Breast epithelium (tissue), 3 donors: ENCODE measurements around the gene PCNA.

Source experiments
- POLR2A ChIP-seq: fragments of 450-650 bp; IDR thresholded peaks from one replicate; pipeline ENCODE4 v1.6.1; 2016; ENCODE audit warnings: antibody characterized with exemption, mild to moderate bottlenecking, moderate library complexity
- POLR2AphosphoS5 ChIP-seq, 3 donors: sonication (generic); formaldehyde crosslinking; IDR thresholded peaks; one replicate each; pipeline ENCODE4 v1.6.1; 2017; ENCODE audit warnings: antibody characterized with exemption in 3 of 3
- TF ChIP-seq, protein P1 (sequence below), 3 donors: fragments of 450-650 bp; IDR thresholded peaks; one replicate each; pipeline ENCODE4 v1.5.1; 2016 to 2017; ENCODE audit warnings: antibody characterized with exemption in 3 of 3, mild to moderate bottlenecking in 3 of 3, moderate library complexity in 3 of 3

DNA sequence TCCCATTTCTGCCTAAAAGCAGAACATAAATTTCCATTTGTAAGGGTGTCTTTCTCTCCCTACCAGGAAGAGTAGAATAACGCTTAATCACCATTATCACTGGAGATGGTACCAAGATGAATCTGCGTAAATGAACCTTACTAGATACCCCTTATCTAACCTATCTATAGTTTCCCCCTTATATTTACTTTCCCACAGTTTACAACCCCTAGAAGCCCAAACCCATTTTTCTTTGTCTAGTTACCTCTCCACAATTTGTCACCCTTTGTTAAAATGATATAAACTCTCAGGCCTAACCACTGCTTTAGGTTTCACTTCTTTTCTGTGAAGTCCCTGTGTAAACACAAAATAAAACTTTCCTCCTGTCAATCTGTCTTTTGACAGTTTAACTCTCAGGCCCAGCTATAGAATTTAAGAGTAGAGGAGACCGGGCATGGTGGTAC is 45.5 kb downstream of the PCNA start:
- TF ChIP-seq, protein P1, sequence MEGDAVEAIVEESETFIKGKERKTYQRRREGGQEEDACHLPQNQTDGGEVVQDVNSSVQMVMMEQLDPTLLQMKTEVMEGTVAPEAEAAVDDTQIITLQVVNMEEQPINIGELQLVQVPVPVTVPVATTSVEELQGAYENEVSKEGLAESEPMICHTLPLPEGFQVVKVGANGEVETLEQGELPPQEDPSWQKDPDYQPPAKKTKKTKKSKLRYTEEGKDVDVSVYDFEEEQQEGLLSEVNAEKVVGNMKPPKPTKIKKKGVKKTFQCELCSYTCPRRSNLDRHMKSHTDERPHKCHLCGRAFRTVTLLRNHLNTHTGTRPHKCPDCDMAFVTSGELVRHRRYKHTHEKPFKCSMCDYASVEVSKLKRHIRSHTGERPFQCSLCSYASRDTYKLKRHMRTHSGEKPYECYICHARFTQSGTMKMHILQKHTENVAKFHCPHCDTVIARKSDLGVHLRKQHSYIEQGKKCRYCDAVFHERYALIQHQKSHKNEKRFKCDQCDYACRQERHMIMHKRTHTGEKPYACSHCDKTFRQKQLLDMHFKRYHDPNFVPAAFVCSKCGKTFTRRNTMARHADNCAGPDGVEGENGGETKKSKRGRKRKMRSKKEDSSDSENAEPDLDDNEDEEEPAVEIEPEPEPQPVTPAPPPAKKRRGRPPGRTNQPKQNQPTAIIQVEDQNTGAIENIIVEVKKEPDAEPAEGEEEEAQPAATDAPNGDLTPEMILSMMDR (IDR thresholded peaks at IDR 0.05): no peak
- TF ChIP-seq POLR2A (no peak), POLR2AphosphoS5 (IDR thresholded peaks at IDR 0.05) (no peak)
